ENCODE results near the gene TSC22D1.
A peak's percentile ranks its signal among the peaks of the same experiment; 100 is the strongest.
"Not testable (repeated sequence)": the region's sequence is repeated elsewhere in the genome, so short reads cannot be mapped to it uniquely, and the experiment has no call there.

Gene TSC22D1

GRCh38 chr13:44575741-44576350, at the start of gene TSC22D1:
TSC22D1 (minus strand) TSS chr13:44576330; CDS start chr13:44576074, 256 bp downstream.
- DNase-seq (ENCODE audit: low read depth in 2 of 3, low spot score in 2 of 3) = peak in 2 of 3 experiments; percentile 13 to 38

GRCh38 chr13:44622708-44623107, 46.6 kb upstream of the TSC22D1 start:
- DNase-seq (ENCODE audit: low read depth in 2 of 3, low spot score in 2 of 3) = no peak

- no peak for DNase-seq (ENCODE audit: low read depth in 2 of 3, low spot score in 2 of 3)
These were observed 46.1 kb upstream of the TSC22D1 start for GRCh38 chr13:44622261-44622660.

GRCh38 chr13:44620057-44620456, 43.9 kb upstream of the TSC22D1 start:
- DNase-seq (ENCODE audit: low read depth in 2 of 3, low spot score in 2 of 3) = no peak

- DNase-seq (ENCODE audit: low read depth in 2 of 3, low spot score in 2 of 3) = no peak
These were observed 43.5 kb upstream of the TSC22D1 start for GRCh38 chr13:44619651-44620050.

GRCh38 chr13:44618326-44618725, 42.2 kb upstream of the TSC22D1 start:
- no peak for DNase-seq (ENCODE audit: low read depth in 2 of 3, low spot score in 2 of 3)

GRCh38 chr13:44617648-44618047, 41.5 kb upstream of the TSC22D1 start:
- DNase-seq (ENCODE audit: low read depth in 2 of 3, low spot score in 2 of 3) = no peak

- no peak for DNase-seq (ENCODE audit: low read depth in 2 of 3, low spot score in 2 of 3)
These were observed 33.0 kb upstream of the TSC22D1 start for GRCh38 chr13:44609137-44609536.

- DNase-seq (ENCODE audit: low read depth in 2 of 3, low spot score in 2 of 3) = no peak
These were observed 29.6 kb upstream of the TSC22D1 start for GRCh38 chr13:44605721-44606120.

GRCh38 chr13:44605275-44605674, 29.1 kb upstream of the TSC22D1 start:
- DNase-seq (ENCODE audit: low read depth in 2 of 3, low spot score in 2 of 3) = no peak

- no peak for DNase-seq (ENCODE audit: low read depth in 2 of 3, low spot score in 2 of 3)
These were observed 25.5 kb upstream of the TSC22D1 start for GRCh38 chr13:44601586-44601985.

GRCh38 chr13:44593861-44594592, 17.9 kb upstream of the TSC22D1 start:
- DNase-seq (ENCODE audit: low read depth in 2 of 3, low spot score in 2 of 3) = not testable (repeated sequence)

- DNase-seq (ENCODE audit: low read depth in 2 of 3, low spot score in 2 of 3) = no peak
These were observed 16.2 kb upstream of the TSC22D1 start for GRCh38 chr13:44592216-44592847.

- DNase-seq (ENCODE audit: low read depth in 2 of 3, low spot score in 2 of 3) = no peak
These were observed 15.2 kb upstream of the TSC22D1 start for GRCh38 chr13:44591316-44591715.

- DNase-seq (ENCODE audit: low read depth in 2 of 3, low spot score in 2 of 3) = no peak
These were observed 7.0 kb upstream of the TSC22D1 start for GRCh38 chr13:44583137-44583536.

GRCh38 chr13:44578067-44578400, 1.9 kb upstream of the TSC22D1 start:
- no peak for DNase-seq (ENCODE audit: low read depth in 2 of 3, low spot score in 2 of 3)

- peak; percentile 84 to 86 (median 85) for DNase-seq (ENCODE audit: low read depth in 2 of 3, low spot score in 2 of 3)
These were observed 1.3 kb upstream of the TSC22D1 start for GRCh38 chr13:44577236-44578066.

GRCh38 chr13:44576351-44577235, 463 bp upstream of the TSC22D1 start:
- DNase-seq (ENCODE audit: low read depth in 2 of 3, low spot score in 2 of 3) = peak; percentile 8 to 17 (median 9)

- DNase-seq (ENCODE audit: low read depth in 2 of 3, low spot score in 2 of 3) = no peak
These were observed 1.1 kb downstream of the TSC22D1 start for GRCh38 chr13:44575035-44575434.

GRCh38 chr13:44574466-44574855, 1.7 kb downstream of the TSC22D1 start:
- DNase-seq (ENCODE audit: low read depth in 2 of 3, low spot score in 2 of 3) = no peak

Measured in activated CD8-positive, alpha-beta memory T cell treated with anti-CD3 and anti-CD28 coated beads for 48 hours (primary cell).